Left ventricle myocardium inferior (tissue), 1 donor: ENCODE results near the gene ZNF304. TPM values are rescaled to one million over a fixed set of nuclear protein-coding genes. Genes with fewer than 3 reads are reported as not detected.

Experiments used
- DNase-seq: peaks from one replicate; pipeline ENCODE4 v3.0.0-alpha.2; 2020
- H3K27ac ChIP-seq: fragments of 200-600 bp; replicated peaks from 2 replicates; pipeline ENCODE4 v1.8.0; 2021
- H3K27me3 ChIP-seq: fragments of 200-600 bp; 2 replicates; pipeline ENCODE4 v1.8.0; 2021; ENCODE audit warnings: low read depth
- H3K36me3 ChIP-seq: fragments of 200-600 bp; 2 replicates; pipeline ENCODE4 v1.8.0; 2021
- H3K4me1 ChIP-seq: fragments of 200-600 bp; 2 replicates; pipeline ENCODE4 v1.8.0; 2021
- H3K4me3 ChIP-seq: fragments of 200-600 bp; 2 replicates; pipeline ENCODE4 v1.8.0; 2021; ENCODE audit warnings: mild to moderate bottlenecking, moderate library complexity
- H3K9me3 ChIP-seq: fragments of 200-600 bp; replicated peaks from 2 replicates; pipeline ENCODE4 v1.8.0; 2021
- CTCF ChIP-seq: fragments of 200-600 bp; IDR thresholded peaks from 2 replicates; pipeline ENCODE4 v1.8.0; 2021; ENCODE audit warnings: antibody characterized with exemption, mild to moderate bottlenecking, borderline replicate concordance
- intact Hi-C: fragments of 100-400 bp; cut with micrococcal nuclease; formaldehyde crosslinking; loops from one replicate; pipeline ENCODE4 v1.11.0; 2022
- total RNA-seq: library from RNA; stranded (reverse); fragmentation: NEBNext Ultra II Directional; extraction: Animal tissue kit (Norgen Biotek cat#: 25700); gene quantifications from one replicate; pipeline ENCODE4 v1.2.1, GENCODE V29; 2021
- donor health status: DM: no; HTN: yes; CAD: no; lungs with severe emphysema.

Gene ZNF304
- total RNA-seq, 1 donor from 2014 or later = 8.0 TPM

DNA sequence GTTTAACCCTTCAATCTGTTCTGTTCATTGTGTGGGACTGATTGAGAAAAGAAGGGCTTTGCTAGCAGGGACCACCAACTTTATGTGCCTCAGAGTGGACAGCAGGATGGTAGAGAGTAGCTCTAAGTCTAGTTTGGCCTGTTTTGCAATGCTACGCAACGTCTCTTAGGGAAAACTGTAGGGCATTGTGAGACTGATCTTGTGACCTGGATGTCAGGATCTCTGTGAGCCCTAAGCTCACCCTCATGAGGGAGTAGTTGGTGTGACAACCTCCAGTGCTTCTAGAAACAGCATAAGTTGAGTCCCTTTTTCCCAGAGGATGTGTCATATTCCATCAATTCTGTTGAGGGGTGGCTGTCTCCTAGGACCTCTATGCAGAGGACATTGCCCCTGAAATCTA is 40.3 kb upstream of the ZNF304 start:
- intact Hi-C loops = no loop called here
- Histone ChIP-seq H3K27ac (no peak overlapping the region), H3K27me3 (no peaks in the 10 kb centered on the region), H3K4me1 (no peaks in the 10 kb centered on the region), H3K9me3 (no peaks in the 10 kb centered on the region), H3K36me3 (no peaks in the 10 kb centered on the region), H3K4me3 (no peak overlapping the region)
- TF ChIP-seq CTCF = no peak
- DNase-seq = no peak

- no peak for TF ChIP-seq CTCF
- intact Hi-C loops = no loop called here
These were observed 36.9 kb upstream of the ZNF304 start for GRCh38 chr19:57314146-57314545.

DNA sequence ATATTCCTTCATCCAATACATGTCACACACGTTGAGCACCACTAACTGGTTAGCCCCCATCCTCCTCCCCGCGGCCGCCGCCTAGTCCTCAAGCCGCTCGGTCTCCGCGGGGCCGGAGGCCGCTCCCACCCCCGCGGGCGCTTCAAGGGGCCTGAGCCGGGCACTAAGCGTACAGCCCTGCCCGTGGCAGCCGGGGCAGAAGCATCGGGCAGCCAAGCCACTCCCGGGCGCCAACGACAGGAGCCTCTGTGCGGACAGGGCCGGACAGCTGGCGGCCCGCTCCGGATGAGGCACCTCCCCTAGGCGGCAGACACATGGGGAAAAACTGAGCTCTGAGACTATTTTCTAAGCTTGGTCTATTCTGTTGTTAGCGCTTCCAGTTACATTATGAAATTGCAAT is 33.6 kb upstream of the ZNF304 start:
- Histone ChIP-seq H3K9me3 (peaks cover 7% of the 10 kb centered on the region), H3K4me1 (peaks cover 27% of the 10 kb centered on the region), H3K27me3 (no peaks in the 10 kb centered on the region), H3K4me3 (peak overlapping the region; percentile 57), H3K36me3 (no peaks in the 10 kb centered on the region), H3K27ac (peak overlapping the region; percentile 34)
- no peak for DNase-seq
- intact Hi-C loops = no loop called here
- no peak for TF ChIP-seq CTCF

More at GRCh38 chr19:57314146-57314545, 36.9 kb upstream of the ZNF304 start:
- Histone ChIP-seq H3K36me3 (no peaks in the 10 kb centered on the region), H3K4me1 (no peaks in the 10 kb centered on the region), H3K4me3 (no peak overlapping the region), H3K27me3 (no peaks in the 10 kb centered on the region), H3K9me3 (no peaks in the 10 kb centered on the region), H3K27ac (no peak overlapping the region)
- no peak for DNase-seq

GRCh38 chr19:57319869-57320179 is 31.2 kb upstream of the ZNF304 start:
- intact Hi-C loops = no loop called here
- peaks cover 14% of the 10 kb centered on the region for H3K9me3 ChIP-seq
- peaks cover 20% of the 10 kb centered on the region for H3K36me3 ChIP-seq
- H3K4me3 ChIP-seq = peak overlapping the region; percentile 94
- no peak for DNase-seq
- peak overlapping the region; percentile 93 for H3K27ac ChIP-seq
- TF ChIP-seq CTCF = no peak
- peaks cover 32% of the 10 kb centered on the region for H3K4me1 ChIP-seq
- no peaks in the 10 kb centered on the region for H3K27me3 ChIP-seq

DNA sequence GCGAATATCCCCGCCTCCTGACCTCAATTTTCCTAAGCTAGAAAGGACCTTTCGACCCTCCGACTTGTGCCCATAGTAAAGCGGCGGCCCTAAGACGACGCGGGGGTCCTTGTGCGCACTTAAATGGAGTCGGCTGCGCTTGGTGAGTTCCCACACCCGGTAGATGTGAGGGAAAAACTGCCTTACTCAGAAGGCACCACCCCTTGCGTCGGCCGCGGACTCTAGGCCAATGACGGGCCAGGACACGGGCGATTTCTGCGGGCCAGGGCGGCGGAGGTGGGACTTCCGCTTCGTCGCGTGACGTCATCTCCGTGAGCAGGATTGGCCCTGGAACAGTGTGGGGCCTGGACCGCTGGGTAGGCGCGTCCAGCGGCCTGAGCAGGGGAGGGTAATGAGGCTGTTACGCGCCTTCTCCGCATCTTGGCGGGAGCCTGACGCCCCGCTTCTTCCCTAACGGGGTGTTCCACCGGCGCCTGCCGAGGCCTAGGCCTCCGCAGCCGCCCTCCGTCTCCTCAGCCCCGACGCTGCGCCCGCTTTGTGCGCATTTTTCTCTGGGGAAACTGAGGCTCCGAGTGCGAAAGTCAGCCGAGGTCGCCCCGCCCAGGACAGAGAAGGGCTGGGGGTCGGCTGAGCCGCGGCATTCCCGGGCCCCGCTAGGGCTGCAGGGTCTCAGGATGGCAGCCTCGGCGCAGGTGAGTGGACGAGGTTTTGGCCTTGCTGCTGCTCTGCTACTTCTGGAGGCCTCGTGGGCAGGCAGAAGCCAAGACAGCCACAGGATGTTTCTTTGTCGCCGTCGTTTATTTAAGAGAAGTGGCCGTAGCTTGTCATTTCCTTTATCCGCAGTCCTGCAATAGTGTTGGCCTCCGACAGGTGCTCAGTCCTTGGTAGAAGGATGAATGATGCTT is 30.6 kb upstream of the ZNF304 start, which contains the start of gene ZNF543:
ZNF543 (plus strand) TSS at position 293 of the 905 bp plus-strand sequence; CDS start at position 675, 382 bp downstream.
- Histone ChIP-seq H3K4me3 (peak within 1 kb of the TSS; percentile 94), H3K4me1 (peaks cover 32% of the 10 kb centered on the region), H3K9me3 (peaks cover 20% of the 10 kb centered on the region), H3K27me3 (no peaks in the 10 kb centered on the region), H3K36me3 (peaks cover 26% of the 10 kb centered on the region), H3K27ac (peak within 1 kb of the TSS; percentile 93)
- peak; percentile 97 for DNase-seq
- intact Hi-C loops = no loop called here
- TF ChIP-seq CTCF = no peak
